HCT116 (cell line): Measurements from ENCODE around the gene MAGEA9.
"Not testable (repeated sequence)": the region's sequence is repeated elsewhere in the genome, so short reads cannot be mapped to it uniquely, and the experiment has no call there.

ENCODE experiments used
- CTCF ChIP-seq, 3 experiments: fragments of 200-600 bp in 1 of 3; sonication (generic) in 1 of 3; IDR thresholded peaks in 2 of 3; conservative IDR thresholded peaks in 1 of 3; 2 replicates each; pipeline ENCODE4 v1.5.1; 2012 to 2017; ENCODE audit warnings: low read depth in 2 of 3, low read length in 2 of 3, antibody characterized with exemption in 1 of 3, borderline replicate concordance in 1 of 3, control low read depth in 1 of 3, mild to moderate bottlenecking in 1 of 3, mixed read lengths in 1 of 3, mixed run types in 1 of 3, moderate library complexity in 1 of 3; ENCODE audit not compliant: insufficient read depth in 1 of 3
- EZH2 ChIP-seq: fragments of 200-600 bp; sonication (generic); IDR thresholded peaks from 2 replicates; pipeline ENCODE4 v1.6.1; 2017; ENCODE audit warnings: antibody characterized with exemption, mixed run types
- POLR2AphosphoS5 ChIP-seq: IDR thresholded peaks from 2 replicates; pipeline ENCODE4 v1.6.1; 2011; ENCODE audit warnings: mild to moderate bottlenecking, low read depth, low read length, moderate library complexity
- REST ChIP-seq: IDR thresholded peaks from 2 replicates; pipeline ENCODE4 v1.6.1; 2012; ENCODE audit warnings: low read depth
- ZFX ChIP-seq: fragments of 450-650 bp; IDR thresholded peaks from 2 replicates; pipeline ENCODE4 v1.6.1; 2017

GRCh38 chrX:149770344-149770743, 11.4 kb upstream of the MAGEA9 start:
- not testable (repeated sequence) for TF ChIP-seq POLR2AphosphoS5; CTCF (IDR thresholded peaks at IDR 0.05 in 2 of 3, conservative IDR thresholded peaks at IDR 0.05 in 1 of 3; ENCODE audit: borderline replicate concordance in 1 of 3, insufficient read depth in 1 of 3, low read depth in 2 of 3, low read length in 2 of 3); REST; EZH2; ZFX
